Measurements from ENCODE around the gene LSR.

DNA sequence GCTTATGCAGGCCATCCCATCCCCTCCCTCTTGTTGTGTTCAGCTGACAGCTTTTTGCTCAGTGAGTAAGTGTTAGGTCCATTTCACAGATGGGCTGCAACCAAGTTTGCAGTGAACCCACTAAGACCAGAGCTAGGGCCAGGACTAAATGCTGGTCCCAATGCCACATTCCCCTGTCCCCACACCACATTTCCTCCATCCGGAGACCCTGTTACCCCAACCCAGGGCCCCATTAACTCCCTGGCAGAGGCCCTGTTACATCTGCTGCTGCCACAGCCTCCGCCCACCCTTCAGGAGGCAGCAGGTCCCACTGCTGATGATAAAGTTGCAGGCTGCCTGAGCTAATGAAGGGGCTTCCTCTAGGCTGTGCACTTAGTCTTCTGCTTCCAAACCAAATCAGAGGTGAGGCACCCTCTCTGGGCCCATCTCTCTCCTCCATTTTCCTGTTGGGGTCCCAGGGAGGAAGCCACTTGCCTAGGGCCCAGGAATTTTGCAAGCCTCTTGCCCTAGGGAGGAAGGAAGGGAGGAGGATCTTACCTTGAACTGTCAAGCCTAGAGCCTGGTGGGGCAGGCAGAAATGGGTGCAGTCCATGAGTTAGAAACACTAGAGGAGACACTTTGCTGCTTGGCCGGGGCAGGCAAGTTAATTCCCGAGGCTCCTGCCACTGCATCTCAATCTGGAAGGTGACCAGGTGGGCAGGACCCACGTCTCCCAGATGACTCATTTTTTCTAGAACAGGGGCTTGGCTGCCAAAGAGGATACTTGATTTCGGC, 16.5 kb downstream of the LSR start:
- TF ChIP-seq, protein P1, sequence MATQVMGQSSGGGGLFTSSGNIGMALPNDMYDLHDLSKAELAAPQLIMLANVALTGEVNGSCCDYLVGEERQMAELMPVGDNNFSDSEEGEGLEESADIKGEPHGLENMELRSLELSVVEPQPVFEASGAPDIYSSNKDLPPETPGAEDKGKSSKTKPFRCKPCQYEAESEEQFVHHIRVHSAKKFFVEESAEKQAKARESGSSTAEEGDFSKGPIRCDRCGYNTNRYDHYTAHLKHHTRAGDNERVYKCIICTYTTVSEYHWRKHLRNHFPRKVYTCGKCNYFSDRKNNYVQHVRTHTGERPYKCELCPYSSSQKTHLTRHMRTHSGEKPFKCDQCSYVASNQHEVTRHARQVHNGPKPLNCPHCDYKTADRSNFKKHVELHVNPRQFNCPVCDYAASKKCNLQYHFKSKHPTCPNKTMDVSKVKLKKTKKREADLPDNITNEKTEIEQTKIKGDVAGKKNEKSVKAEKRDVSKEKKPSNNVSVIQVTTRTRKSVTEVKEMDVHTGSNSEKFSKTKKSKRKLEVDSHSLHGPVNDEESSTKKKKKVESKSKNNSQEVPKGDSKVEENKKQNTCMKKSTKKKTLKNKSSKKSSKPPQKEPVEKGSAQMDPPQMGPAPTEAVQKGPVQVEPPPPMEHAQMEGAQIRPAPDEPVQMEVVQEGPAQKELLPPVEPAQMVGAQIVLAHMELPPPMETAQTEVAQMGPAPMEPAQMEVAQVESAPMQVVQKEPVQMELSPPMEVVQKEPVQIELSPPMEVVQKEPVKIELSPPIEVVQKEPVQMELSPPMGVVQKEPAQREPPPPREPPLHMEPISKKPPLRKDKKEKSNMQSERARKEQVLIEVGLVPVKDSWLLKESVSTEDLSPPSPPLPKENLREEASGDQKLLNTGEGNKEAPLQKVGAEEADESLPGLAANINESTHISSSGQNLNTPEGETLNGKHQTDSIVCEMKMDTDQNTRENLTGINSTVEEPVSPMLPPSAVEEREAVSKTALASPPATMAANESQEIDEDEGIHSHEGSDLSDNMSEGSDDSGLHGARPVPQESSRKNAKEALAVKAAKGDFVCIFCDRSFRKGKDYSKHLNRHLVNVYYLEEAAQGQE (IDR thresholded peaks at IDR 0.05; ENCODE audit: insufficient replicate concordance, low read depth): no peak
- TF ChIP-seq, protein P2, sequence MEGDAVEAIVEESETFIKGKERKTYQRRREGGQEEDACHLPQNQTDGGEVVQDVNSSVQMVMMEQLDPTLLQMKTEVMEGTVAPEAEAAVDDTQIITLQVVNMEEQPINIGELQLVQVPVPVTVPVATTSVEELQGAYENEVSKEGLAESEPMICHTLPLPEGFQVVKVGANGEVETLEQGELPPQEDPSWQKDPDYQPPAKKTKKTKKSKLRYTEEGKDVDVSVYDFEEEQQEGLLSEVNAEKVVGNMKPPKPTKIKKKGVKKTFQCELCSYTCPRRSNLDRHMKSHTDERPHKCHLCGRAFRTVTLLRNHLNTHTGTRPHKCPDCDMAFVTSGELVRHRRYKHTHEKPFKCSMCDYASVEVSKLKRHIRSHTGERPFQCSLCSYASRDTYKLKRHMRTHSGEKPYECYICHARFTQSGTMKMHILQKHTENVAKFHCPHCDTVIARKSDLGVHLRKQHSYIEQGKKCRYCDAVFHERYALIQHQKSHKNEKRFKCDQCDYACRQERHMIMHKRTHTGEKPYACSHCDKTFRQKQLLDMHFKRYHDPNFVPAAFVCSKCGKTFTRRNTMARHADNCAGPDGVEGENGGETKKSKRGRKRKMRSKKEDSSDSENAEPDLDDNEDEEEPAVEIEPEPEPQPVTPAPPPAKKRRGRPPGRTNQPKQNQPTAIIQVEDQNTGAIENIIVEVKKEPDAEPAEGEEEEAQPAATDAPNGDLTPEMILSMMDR (IDR thresholded peaks at IDR 0.05; ENCODE audit: insufficient read depth, low read length): no peak
- no peak for TF ChIP-seq POLR2AphosphoS5 (IDR thresholded peaks at IDR 0.05; ENCODE audit: low read depth)
- TF ChIP-seq SPI1 (IDR thresholded peaks at IDR 0.05; ENCODE audit: borderline replicate concordance, low read depth): no peak
- TF ChIP-seq GABPA (IDR thresholded peaks at IDR 0.05; ENCODE audit: low read depth): no peak

Measured in HL-60 (cell line).